GM19468 (cell line): Measurements from ENCODE around the gene GRIP1.
"Not testable (repeated sequence)": the region's sequence is repeated elsewhere in the genome, so short reads cannot be mapped to it uniquely, and the experiment has no call there.

ENCODE experiments used
- ATAC-seq: cut with Tn5 transposase; IDR thresholded peaks from one replicate; pipeline ENCODE4 v1.9.1; 2021; ENCODE audit warnings: mild to moderate bottlenecking, moderate library complexity, moderate number of reproducible peaks; ENCODE audit not compliant: unreplicated experiment; ENCODE audit errors: extremely low read depth

The GRIP1 gene

DNA sequence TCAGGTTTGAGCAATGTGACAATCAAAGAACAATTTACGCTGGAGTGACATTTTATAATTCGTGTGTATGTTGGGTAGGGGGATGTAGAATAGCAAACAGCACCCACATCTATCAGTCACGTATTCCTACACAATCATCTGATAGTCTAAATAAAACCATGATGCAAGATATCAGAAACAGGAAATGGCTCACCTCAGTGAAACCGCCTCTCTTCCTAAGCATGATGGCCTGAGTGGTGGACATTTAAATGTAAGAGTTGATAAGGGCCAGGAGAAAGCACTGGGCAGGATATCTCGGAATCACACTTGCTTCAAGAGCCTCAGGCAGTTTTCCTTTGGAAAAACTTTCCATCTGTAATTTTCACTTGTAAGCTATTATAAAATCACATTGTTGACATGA is 128.2 kb downstream of the GRIP1 start:
- no peak for ATAC-seq

DNA sequence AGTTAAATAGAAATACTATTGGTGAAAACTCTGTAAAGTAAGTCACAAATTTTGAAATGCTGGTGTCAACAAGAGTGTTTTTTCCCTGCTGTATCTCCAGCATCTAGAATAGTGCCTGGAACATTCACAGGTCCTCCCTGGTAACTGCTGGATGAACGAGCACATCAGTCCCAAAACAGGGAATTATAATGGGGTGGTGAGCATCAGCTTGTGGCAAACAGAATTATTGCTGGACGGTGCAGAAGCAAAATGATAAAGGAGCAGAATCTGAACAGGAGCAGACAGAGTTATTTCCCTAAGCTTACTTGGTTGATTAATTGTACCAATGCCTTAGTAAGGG is 129.9 kb downstream of the GRIP1 start:
- no peak for ATAC-seq

DNA sequence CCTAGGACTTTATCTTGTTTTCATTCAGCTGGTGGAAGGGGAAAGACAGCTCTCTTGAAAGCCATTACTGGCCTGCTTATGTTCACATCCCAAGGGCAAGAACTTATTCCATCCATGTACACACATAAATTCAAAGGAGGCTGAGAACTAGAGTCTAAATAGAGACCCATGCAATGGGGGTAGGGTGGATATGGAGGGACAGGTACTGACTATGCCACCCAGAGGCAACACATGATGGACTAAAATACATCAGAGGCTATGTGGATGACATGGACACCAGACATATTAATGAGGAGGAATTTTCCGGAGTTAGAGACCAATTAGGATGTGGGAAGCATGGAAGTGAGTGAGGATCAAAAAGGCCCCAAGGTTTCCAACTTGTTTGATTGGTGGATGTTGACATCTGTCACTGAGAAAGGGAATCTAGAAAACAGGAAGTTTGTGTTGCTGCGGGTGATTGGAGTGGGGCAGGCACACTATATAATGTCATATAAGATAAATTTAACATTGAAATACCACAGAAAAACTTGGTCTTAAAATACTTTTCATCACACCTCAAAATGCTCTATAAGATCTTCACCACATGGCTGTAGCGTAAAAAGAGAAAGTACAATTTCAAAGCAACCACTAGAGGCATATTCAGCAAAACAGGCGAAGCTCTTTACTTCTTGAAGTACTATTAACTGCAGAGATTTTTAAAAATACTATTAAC is 130.4 kb downstream of the GRIP1 start:
- ATAC-seq = no peak

DNA sequence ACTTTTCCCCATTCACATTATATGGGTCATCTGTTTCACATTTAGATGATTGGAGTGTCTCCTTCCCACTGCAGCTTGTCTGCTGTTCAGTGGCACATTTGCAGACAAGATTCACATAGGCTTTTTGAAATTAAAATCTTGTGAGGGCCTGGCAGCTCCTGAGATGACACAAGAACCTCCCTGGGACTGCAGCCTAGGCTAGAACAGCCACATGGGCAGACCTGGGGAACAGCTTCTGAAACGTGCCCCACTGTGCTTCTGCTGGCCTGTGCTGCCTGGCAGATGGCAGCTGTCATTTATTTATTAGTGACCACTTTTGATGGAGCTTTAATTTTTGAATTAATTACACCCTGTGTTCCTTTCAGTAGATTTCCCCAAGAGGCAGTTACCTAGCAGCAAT is 137.4 kb downstream of the GRIP1 start:
- no peak for ATAC-seq

DNA sequence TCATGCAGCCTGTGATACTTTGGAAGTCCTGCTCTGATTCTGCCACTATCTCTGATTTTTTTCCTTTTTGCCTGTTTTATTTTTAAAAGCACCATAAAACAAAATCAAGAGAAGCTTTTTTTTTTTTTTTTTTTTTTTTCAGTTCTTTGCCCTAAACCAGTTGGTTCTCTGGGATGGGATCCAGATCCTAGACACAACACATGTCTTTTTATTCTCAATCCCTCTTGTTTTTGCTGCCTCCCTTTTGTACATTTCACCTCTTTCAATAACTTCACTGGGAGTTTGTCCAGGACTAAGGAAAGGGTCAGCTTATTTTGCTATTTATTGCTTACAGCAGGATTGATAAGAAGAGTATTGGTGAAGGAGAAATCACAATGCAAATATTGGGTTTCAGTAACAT is 139.4 kb downstream of the GRIP1 start:
- no peak for ATAC-seq

DNA sequence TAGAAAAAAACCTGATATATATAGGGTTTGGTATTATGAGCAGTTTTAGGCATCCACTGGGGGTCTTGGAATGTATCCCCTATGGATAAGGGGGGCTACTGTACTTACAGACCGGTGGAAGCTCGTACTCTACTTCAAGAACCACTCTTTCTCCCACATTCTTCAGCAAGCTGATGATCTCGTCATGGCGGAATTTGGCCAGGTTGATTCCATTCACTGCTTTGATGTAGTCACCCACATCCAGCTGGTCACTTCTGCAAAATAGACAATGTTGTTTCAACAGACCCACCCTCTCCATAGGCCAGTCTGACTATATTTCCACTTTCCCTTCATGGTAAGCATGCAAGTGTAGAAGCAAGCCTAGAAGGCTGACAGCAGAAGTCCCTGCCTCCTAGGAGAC is 139.9 kb downstream of the GRIP1 start:
- ATAC-seq = no peak

DNA sequence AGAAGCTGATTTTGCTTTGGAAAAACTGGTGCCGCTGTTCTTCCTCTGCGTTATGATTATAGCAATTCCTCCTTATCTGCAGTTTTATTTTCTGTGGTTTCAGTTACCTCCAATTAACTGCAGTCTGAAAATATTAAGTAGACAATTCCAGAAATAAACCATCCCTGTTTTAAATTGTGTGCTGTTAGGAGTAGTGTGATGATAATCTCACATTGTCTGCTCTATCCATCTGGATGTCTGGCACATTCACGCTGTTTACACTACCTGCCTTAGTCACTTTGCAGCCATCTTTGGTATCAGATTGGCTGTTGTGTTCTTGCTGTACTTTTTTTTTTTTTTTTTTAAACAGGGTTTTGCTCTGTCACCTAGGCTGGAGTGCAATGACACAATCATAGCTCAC is 141.0 kb downstream of the GRIP1 start:
- no peak for ATAC-seq

DNA sequence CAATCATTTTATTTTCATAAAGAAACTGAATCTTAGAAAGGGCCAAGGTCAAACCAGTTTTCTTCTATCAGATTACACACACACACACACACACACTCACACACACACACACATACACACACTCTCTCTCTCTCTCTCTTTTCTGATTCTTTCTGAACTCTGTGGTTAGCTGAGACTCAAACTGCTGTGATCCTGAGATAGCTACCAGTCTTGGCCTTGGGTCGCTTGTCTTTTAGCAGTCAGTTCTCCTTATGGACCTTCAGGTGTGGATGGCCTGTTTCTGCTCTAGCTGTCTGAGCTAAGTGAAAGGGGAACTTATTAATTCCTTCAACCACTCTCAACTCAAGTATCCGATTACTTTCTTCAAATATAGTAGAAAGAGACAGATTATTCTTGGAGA is 145.1 kb downstream of the GRIP1 start:
- no peak for ATAC-seq

DNA sequence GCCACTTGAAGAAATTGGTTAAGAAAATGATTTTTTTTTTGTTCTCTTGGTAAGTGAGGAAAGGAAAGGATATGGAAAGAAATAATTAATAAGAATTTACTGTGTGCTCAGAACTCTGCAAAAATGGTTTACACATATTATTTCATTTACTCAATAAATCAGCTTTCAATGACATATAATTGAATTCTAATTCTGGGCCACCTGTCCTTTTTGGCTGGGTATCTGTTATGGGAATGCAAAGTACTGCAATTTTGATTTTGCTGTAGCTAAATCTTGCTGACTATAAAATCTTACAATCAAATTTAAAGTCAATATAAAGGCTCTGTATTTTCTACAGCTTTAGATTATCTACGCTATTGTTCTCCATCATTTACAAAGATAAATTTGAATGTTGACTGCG is 147.1 kb downstream of the GRIP1 start:
- ATAC-seq = no peak

DNA sequence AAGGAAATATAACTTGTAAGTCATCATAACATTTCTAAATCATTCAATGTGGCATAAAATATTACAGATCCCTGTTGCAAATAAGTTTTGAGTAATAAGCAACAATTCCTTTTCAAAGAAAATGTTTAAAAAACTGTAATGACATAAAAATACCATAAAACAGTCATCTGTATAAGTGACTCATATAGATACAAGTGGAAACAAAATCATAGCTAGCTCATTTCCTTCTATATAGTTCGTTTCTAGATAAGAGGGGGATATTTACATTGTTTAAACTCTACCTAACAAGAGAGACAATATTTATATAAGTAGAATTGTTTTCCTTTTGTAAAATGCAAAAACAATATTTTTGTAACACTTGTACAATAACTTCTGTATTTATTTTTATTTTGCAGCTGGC is 148.9 kb downstream of the GRIP1 start:
- no peak for ATAC-seq

DNA sequence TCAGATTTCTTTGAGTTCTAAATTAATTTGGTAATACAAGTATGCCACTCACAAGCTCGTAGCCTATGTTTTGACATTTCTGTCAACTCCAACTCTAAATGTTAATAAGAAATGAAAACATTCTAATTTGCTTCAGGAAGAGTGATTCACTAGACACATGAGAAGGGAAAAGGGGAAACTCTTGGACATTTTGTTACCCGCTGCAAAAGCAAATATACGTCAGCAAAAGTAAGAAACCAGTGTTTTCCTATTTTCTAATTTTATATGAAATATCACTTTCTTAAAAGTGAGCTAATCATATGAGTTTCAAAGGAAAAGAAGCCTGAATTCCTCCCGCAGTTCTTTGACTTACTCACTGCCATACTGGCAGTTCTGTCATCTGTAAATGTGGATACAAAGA is 162.3 kb downstream of the GRIP1 start:
- ATAC-seq = no peak

DNA sequence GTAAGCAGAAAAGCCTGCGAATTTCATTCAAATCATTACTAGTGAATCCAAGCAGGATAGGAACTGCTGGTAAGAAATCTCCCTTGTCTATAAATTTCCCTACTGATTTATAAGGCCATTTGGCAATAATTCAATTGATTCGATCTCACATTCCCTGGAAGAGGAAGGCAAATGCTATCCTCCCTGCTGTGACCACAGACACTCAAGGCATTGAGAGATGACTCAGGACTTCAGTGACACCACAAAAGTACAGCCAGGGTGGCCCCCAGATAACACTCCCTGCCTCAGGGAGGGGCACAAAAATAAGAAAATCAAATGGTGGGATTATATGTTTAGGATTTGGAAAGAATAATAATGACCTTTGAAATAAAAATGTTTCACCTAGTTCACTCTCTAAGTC is 162.7 kb downstream of the GRIP1 start:
- ATAC-seq = no peak

DNA sequence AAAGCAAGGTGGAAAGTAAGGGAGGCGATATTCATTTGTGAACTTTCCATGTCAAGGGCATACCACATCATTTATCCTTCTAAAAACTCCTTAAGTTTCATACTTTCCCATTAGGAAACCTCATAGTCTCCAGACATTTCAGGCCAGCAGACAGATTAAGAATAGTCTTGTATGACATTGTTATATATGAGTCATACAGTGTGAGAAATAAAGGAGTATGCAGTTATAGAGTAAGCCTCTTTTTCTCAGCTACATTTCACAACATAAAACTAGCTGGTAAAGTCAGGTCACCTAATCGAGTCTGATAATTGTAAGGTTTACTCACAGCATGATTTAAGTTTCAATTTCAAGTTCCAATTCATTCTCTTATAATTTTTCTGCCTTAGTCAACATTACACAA is 164.3 kb downstream of the GRIP1 start:
- ATAC-seq = no peak

DNA sequence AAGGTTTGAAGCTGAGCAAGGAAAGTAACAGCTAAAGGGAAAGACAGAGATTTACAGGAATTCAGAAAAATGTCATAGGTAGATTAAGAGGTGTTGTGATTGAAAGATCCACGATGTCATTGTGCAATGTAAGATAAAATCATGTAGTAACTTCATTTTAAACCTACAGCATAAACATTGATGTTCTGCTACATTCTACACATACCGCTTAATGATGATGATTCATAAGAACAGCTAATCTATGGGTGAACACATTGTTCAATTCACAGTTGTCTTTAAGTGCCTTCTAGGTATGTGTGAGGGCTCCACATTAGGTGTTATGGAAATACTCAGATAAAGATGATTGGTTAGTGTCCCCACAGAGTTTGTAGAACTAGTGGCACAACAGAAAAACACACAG is 170.9 kb downstream of the GRIP1 start:
- ATAC-seq = no peak

DNA sequence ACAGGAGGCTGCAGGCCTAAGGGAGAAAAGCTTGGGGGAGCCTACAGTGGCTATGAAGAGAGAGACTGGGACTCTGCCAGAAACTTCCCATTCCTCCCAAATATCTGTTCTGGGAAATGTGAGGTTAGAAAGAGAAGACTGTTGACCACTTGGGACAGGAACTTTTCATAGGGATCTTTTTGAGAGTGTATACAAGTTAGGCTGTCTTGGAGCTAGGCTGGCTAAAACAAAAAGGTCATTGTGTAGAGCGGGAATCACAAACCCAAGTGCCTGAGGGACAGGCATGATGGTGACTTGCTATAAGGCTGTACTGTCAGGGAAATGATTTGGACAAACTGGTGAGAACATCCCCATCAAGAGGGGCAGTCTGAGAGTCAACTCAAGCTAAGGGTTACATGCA is 175.1 kb downstream of the GRIP1 start:
- no peak for ATAC-seq

DNA sequence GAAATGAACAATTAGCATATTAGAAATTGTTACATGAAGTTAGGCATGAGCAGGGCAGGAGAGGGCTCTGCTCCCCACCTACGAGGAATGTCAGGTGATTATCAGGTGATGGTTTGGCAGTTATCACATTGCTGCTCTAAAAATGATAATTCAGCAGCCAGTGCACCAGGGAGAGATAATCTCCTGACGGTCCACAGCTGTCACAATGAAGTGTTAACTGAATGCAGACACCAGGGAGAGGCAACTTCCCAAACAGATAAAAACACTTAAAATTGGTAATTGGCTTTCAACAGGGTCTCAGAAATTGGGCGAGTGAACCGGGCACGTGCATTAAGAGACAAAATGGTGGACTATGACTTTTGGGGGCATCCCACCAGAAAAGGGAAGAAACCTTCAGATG is 176.0 kb downstream of the GRIP1 start:
- ATAC-seq = no peak

DNA sequence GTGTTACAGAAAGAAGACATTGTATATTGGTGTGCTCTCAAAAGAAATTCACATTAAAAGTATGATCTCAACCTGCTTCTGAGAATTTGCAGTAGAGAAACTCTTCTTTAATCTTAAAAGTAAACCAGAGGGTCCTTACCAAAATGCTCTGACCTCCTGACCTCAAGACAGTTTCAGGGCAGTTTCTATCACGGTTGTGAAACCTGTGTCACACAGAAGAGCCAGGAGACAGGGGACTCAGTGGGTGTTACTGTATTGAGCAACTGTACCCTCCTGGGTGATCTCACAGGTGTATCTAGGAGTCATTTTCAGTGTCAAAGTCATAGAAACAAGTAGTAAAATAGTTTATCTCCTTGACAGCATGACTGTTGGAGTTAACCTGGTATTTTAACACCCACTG is 178.0 kb downstream of the GRIP1 start:
- ATAC-seq = peak; percentile 80

DNA sequence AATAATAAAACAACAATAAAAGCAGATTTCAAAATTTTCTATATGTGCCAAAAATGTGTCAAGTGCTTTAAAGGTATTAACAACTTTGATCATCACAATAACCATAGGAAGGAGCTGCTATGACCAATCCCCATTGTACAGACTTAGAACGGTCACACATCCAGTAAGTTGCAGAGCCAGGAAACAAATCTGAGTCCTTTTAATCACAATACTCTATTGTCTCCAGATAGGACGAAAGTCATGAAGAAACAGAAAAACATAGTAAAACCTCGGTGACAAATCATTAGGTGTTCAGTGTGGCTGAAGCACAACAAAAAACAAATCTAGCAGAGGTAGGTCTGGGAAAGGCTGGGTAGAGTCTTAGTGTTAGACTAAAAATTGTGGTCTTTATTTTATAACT is 178.8 kb downstream of the GRIP1 start:
- no peak for ATAC-seq

DNA sequence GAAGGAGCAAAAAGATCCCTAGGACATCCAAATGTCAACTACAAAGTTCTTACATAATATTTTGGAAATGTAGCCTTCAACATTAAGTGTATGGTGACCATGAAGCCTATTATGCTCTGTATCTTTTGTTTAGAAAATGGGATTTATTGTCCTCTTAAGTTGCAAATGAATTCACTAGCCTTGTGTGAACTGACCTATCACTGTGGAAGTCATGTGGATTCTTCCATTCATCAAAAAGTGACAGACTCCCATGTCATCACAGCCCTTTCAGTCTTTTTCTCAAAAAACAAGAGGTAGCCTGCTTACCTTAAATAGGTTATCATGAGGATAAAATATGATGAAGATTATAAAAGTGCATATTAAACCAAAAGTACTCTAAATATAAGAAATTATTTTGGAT is 179.9 kb downstream of the GRIP1 start:
- ATAC-seq = no peak

DNA sequence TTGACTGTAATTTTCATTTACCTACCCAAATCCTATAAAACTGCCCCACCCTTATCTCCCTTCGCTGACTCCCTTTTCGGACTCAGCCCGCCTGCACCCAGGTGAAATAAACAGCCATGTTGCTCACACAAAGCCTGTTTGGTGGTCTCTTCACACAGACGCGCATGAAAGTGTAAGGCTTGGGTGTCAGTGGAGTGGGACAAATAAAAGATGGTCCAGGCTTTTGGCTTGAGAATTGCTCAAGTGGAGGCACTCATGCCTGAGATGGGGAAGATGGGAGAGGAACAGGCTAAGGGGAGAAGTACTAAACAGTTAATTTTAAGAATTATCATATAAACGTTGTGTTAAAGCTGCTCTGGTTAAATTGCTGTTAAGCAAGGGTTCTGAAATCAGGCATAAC is 180.8 kb downstream of the GRIP1 start:
- ATAC-seq = not testable (repeated sequence)

DNA sequence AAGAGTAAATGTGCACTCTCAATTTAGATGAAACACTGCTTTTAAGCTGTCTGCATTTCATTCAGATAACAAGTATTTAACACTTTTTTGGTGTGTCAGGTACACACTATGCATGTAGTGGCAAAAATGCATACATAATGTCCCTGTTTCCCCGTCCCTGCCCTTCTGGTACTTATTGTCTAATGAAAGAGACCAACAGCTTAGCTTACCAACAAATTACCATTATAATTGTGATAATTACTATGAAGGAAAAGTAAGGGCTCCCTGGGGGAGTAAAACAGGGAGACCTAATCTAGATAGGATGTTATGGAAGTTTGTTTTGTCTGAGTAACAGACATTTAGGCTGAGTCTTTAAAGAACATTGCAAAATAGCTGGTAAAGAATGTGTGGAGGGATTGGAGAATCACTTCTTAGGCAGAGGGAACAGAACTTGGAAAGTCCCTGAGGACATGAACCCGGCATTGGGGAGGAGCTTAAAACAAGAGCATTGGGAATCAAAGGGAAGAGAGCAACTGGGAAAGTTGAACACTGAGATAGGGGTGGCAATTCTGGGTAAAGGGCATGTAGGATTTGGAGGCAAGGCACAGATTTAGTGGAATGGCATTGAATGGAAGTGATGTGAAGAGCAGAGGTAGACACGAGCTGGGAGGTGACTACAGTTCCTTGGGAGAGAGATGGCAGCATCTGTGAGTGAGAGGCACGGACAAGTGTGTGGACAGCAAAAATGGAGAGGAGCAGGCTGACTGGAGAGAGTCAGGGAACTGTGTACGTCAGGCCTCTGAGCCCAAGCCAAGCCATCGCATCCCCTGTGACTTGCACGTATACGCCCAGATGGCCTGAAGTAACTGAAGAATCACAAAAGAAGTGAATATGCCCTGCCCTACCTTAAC is 181.6 kb downstream of the GRIP1 start:
- ATAC-seq = no peak

DNA sequence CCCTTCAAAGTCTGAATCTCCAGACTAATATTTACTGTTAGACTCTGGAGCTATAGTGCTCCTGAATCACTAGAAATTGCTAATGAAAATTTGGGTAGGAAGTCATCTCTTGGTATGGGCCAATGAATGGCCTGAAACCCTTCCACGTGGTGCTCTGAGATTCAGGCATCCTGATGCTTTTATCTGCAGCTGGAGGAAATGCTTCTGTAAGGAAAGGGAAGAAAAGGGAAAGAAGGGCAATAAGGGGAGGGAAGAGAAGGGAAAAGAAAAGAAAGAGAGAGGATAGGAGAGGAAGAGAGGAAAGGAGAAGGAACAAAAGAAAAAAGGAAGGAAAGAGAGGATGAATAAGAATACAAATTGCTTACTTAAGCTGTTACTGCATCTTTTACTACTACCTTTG is 182.3 kb downstream of the GRIP1 start:
- ATAC-seq = no peak
